ENCODE results near the gene PYCR2. TPM values are rescaled to one million over a fixed set of nuclear protein-coding genes. Genes with fewer than 3 reads are reported as not detected.
"Not testable (repeated sequence)": the region's sequence is repeated elsewhere in the genome, so short reads cannot be mapped to it uniquely, and the experiment has no call there.

PYCR2 gene
- total RNA-seq, 1 donor from 2014 or later = 97.0 TPM

DNA sequence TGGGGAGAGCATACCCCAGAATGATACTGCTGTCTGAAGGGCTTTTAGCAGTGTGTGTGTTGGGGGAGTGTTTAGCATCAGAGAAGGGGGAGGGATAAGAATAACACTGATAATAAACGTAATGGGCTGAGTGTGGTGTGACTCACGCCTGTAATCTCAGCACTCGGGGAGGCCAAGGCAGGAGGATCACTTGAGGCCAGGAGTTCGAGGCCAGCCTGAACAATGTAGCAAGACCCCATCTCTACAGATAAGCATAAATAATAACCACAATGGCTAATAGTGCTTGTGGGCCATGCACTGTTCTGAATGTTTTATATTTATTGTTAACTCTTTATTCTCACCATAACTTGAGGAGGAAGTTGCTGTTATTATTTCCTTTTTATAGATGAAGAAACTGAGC lies 19.5 kb upstream of the PYCR2 start:
- intact Hi-C loops (cut with micrococcal nuclease) = no loop called here

DNA sequence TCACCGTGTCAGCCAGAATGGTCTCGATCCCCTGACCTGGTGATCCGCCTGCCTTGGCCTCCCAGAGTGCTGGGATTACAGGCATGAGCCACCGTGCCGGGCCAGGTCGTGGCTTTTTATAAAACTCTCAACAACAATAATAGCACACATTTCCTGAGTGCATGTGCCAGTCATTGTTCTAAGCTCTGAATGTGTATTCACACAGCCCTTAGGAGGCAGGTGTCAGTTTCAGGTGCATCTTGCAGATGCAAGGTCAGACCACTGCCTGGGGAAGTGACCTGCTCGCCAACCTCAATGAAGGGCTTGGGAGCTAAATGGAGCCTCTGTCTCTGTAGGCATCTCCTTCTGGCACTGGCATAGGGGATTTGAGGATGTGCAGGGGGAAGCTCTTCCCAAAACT lies 18.5 kb upstream of the PYCR2 start:
- intact Hi-C loops (cut with micrococcal nuclease) = no loop called here

DNA sequence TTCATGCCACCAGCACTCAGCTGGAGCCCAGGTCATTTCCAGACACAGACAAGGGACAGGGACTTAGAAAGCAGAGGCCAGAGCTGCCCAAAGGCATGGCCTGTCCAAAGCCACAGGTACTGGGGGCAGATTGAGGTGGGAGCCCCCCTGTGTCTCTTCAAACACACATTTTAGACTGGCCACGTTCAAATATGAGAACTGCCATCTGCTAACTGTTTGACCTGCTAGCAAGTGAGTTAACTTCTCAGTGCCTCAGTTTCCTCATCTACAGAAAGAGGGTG lies 17.8 kb upstream of the PYCR2 start:
- intact Hi-C loops (cut with micrococcal nuclease) = no loop called here

DNA sequence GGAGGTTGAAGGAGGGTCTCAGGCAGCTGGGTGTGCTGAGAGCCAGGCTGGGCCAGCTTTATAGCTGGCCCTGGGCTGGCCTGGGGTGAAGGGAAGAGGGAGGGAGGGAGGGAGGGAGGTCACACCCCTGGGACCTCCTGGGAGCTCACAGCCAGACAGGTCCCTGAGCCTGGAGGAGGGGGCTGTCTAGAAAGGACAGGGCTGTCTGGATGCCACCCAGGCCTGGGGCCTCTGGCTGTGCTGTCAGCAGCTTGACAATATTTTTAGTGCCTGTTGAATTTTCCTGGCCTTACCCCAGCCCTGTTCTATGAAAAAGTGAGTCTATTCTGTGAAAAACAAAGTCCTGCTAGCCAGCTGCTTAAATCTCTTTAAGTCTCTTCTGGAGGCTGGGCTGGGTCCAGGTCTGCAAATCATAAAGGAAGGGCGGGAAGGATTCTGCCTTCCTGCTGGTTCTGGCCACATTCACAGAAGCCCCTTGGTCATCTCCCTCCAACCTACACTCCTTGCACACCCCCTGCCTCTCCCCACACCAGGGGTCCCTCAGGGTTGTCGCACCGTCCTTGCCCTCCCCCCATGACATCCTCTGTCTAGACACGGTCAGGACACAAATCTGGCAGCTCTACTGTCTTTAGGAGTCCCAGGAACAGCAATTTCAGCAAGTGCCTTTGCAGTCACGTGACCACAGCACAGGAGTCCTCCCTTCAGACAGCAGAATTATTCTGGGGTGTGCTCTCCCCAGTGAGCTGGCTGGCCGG lies 17.3 kb upstream of the PYCR2 start, which contains the start of gene LEFTY2:
LEFTY2 (minus strand) TSS at position 34 of the 755 bp plus-strand sequence. CDS start 80 bp downstream, outside the sequence.
- intact Hi-C loops (cut with micrococcal nuclease) = no loop called here

DNA sequence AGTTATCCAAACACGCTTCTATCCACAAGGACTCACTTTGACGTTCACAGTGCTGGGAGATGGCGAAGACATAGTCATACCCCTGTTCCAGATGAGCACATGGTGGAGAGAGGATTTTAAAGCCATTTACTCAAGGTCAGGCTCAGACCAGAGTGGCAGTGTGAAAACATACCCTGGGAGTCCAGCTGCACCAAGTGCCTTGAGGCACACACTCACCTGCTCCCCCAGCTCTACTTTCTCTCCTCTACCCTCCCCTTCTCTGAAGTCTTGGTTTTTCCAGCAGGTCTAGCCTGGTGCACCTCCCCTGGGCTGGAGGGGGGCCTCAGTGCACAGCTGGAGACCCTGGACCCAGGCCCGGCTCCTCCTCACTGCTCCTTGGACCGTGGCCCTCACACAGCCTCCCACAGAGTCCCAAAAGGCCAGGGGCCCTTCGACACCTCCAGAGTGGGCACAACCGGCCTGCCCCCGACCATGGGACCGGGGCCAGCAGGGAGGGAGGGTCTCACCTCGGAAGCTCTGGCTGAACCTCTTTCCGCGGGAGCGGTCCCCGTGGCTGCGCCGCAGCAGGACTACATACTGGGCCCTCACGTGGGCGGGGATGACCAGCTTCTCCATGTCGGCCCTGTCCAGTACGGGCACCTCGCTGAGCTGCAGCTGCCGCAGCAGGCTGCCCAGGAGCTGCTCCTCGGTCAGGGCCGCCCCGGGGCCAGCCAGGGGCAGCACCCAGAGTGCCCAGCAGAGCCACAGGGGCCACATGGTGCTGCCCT lies 16.5 kb upstream of the PYCR2 start:
- intact Hi-C loops (cut with micrococcal nuclease) = no loop called here

DNA sequence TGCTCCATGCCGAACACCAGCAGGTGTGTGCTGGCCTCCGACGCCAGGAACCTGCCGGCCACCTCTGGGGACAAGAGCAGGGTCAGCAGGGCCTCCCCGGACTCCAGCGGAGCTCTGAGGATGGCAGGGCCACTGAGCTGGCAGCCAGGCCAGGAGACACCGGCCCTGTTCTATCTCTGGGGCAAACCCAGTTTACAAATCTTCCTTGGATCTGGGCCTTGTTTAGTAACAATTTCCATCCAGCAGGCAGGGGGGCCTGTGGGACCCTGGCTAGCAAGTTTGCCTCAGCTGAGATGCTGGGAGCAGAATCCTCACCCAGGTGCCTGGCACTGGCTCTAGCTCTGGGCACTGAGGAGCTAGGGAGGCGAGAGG lies 15.9 kb upstream of the PYCR2 start:
- intact Hi-C loops (cut with micrococcal nuclease) = not testable (repeated sequence)

DNA sequence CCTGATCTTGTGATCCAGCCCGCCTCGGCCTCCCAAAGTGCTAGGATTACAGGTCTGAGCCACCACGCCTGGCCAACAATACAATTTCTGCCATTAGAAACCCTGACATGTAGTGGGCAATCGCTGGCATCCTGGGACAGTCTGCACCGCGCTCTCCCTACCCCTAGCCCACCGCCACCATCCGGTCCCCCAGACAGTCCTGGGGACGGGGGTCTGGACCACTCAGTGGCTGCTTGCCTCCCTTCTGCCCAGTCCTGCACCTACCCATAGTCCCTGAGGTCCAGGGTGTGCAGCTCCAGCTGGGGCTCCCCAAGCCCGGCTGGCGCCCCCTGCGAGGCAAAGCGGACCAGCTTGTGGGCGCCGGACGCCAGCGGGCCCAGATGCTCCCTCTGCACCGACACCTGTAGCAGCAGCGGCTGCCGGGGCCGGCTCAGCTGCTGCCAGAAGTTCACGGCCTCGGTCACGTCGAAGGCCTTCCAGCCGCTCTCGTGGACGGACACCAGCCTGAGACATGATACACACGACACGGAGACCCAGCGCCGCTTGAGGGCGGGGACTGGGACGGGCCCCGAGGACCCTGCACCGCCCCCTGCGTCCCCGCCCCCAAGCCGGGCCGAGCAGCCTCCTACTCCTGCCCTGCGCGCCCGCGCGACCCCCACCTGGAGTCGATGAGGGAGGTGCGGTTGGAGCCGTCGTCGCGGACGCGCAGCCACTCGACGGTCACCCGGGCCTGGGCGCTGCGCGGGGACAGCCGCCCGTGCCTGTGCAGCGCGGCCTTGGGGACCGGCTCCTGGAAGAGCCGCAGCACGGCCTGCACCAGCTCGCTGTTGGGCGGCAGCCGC lies 15.3 kb upstream of the PYCR2 start:
- intact Hi-C loops (cut with micrococcal nuclease) = not testable (repeated sequence)

DNA sequence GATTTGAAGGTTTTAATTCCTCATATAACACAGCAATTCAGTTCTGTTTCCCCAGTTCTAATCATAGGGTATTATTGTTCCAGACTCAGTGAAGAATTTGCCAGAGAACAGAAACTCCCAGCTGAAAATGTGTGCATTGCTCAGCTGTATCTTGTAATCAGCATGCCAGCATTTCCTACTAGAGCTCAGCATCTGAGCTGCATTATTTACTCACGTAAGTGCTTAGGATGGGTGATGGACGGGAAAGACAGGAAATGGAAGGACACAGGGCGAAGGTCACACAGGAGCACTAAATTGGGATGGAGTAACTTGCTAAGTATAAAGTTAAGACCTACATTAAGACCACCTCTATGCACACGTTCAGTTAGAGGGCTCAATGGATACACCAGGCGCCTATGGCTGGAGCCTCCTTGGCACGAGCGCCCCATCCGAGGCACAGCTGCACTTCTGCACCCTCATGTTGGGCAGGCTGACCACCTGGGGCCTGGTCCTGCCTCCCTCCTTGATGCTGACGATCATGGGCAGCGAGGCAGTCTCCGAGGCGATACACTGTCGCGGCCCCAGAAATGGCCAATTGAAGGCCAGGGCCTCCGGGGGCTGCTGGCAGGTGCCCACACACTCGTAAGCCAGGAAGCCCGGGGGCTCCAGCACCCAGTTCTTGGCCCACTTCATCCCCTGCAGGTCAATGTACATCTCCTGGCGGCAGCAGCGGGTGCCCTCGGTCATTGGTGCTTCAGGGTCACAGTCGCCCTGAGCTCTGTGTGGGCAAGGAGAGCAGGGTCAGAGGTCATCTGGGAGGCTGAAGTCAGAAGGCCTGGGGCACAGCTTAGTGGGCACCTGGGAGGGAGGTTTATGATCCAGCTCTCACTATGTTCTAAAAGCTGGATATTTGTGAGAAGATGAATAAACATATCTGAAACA lies 13.3 kb upstream of the PYCR2 start:
- intact Hi-C loops (cut with micrococcal nuclease) = no loop called here

DNA sequence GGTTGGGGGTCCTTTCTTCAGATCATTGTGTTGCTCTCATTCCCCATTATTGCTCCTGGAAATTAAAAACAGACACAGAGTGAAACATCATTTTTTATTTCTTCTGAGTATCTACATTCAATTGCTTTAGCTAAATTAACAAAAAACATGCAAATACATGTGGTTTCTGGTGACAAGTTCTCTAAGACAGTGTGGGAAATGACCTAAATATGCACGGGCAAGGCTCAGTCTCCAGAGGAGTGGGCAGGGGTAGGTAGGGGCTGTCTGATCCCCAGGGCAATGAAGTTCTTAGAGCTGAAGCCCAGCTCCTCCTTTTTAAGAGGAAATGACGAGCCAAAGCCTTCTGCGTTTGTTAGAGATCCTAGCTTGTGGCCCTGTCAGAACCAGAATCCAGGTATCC lies 12.5 kb upstream of the PYCR2 start:
- intact Hi-C loops (cut with micrococcal nuclease) = no loop called here

DNA sequence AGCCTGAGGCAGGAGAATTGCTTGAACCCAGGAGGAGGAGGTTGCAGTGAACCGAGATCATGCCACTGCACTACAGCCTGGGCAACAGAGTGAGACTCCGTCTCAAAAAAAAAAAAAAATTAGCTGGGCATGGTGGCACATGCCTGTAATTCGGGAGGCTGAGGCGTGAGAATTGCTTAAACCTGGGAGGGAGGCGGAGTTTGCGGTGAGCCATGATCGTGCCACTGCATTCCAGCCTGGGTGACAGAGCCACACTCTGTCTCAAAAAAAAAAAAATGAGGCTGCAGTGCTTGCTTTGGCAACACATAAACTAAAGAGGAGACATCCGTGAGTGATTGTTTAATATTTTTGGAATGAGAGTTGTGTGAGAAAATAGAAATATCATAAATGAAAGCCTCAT lies 12.0 kb upstream of the PYCR2 start:
- intact Hi-C loops (cut with micrococcal nuclease) = not testable (repeated sequence)

DNA sequence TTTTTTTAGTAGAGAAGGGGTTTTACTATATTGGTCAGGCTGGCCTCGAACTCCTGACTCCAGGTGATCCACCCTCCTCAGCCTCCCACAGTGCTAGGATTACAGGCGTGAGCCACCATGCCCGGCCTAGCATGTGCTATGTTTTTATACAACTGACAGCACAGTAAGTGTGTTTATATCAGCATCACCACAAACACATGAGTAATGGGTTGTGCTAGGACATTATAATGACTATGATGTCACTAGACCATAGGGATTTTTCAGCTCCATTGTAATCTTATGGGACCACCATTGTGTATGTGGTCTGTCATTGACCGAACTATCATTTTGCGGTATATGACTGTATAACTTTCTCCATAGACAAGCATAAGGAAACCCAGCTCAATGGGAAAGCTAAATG lies 10.7 kb upstream of the PYCR2 start:
- intact Hi-C loops (cut with micrococcal nuclease) = no loop called here

DNA sequence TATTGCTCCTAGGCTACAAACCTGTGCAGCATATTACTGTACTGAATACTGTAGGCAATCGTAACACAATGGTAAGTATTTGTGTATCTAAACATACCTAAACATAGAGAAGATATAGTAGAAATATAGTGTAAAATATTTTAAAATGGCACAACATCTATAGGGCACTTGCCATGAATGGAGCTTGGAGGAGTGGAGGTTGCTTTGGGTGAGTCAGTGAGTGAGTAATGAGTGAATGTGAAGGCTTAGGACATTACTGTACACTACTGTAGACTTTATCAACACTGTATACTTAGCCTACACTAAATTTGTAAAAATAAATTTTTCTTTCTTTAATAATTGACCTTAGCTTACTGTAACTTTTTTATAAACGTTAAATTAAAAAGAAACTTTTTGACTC lies 9.0 kb upstream of the PYCR2 start:
- intact Hi-C loops (cut with micrococcal nuclease) = no loop called here

DNA sequence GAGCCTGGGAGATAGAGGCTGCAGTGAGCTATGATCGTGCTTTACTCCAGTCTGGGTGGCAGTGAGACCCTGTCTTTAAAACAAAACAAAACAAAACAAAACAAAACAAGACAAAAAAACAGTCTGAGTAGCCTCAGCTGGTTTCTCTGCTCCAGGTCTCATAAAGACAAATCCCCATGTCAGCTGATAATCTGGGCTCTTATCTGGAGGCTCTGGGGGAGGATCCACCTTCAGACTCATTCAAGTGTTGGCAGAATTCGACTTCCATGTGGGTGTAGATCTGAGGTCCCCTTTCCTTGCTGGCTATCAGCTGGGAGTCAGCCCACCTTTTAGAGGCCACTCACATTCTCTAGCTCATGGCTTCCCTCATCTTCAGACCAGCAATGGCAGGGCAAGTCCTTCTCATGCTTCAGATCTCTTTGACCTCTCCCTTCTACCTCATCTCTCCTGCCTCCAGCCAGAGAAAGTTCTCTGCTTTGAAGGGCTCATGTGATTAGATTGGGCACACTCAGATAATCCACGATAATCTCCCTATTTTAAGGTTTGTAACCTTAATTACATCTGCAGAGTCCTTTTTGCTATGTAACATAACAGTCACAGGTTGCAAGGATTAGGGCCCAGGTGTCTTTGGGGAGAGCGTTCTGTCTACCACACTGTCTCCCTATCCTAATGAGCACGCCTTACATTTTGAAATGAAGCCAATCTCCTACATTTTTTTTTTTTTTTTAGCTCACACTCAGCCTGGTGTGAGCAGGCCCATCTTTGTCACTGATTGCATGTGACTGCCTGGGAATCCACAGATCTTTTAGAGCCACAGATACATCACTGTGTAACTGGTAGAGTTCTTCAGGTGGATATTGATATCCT lies 7.5 kb upstream of the PYCR2 start:
- intact Hi-C loops (cut with micrococcal nuclease) = no loop called here

DNA sequence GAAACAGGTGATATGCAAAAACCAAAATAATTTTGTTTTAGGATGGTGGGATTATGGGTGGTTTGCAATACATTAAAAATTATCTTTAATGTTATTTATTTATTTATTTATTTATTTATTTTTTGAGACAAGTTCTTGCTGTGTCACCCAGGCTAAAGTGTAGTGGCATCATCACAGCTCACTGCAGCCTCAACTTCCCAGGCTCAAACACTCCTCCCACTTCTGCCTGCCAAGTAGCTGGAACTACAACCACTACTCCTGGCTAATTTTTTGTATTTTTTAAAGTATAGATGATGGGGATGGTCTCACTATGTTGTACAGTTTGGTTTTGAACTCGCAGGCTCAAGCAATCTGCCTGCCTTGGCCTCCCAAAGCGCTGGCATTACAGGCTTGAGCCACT lies 6.5 kb upstream of the PYCR2 start:
- intact Hi-C loops (cut with micrococcal nuclease) = no loop called here

DNA sequence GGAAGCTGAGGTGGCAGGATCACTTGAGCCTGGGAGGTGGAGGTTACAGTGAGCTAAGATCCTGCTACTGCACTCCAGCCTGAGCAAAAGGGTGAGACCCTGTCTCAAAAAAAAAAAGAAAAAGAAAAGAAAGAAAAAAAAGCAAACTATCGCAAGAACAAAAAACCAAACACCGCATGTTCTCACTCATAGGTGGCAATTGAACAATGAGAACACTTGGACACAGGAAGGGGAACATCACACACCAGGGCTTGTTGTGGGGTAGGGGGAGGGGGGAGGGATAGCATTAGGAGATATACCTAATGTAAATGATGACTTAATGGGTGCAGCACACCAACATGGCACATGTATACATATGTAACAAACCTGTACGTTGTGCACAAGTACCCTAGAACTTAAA lies 5.4 kb upstream of the PYCR2 start:
- intact Hi-C loops (cut with micrococcal nuclease) = not testable (repeated sequence)

DNA sequence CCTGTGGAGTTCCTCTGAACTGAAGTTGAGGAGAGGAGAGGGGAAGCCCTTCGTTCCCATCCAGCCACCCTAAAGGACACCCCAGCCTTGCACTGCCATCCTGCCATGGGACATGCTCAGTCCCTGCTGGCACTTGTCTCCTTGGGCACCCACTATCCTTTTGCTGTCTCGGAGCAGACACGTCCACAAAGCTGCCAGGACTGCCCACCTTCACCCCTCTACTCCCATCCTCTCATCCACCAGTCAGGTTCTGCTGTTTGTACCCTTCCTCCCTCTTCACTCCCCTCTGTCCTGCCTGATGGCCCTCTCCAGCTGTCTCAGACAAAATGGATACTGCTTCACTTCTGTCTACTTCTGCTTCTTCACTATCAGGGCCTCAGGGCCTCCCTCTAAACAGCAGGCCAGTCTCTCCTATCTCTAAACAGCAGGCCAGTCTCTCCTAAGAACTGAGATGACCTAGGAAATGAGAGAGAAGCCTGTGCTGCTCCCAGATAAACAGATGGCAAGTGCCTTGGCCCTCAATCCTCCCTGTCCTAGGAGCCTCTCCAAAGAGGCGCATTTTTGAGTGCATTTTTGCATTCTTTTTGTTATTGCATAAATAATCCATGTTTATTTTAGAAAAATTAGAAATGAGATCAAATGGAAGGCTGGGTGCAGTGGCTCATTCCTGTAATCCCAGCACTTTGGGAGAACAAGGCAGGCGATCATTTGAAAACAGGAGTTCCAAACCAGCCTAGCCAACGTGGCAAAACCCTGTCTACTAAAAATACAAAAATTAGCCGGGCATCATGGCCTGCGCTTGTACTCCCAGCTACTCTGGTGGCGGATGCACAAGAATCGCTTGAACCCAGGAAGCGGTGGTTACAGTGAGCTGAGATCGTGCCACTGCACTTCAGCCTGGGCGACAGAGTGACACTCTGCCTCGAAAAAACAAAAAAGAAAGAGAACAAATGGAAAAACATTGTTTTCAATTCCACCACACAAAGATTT lies 4.4 kb upstream of the PYCR2 start:
- intact Hi-C loops (cut with micrococcal nuclease) = no loop called here

DNA sequence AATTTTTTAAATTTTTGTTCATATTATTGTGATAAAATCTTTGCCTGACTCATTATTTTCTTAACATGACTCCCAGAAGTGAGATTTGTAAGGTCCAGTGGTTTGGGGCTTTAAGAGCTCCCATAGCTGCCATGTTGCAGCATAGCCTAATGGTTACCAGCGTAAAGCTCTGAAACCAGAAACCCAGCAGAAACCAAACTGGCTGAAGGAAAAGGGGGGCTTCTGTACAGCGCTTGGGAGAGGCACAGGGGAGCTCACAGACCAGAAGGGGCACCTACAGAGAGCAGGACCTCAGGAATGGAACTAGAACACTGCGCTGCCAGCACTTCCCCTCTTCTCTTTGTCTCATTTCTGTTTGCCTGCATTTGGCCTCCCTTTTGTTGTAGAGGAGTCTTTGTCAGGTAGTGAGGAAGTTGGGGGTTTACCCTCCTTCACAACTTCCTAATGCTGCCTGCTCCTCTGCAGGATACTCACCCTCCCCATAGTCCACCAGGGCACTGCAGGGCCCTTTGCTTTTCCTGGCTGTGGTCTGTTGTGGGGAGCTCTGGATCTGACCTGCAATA lies 2.6 kb upstream of the PYCR2 start:
- intact Hi-C loops (cut with micrococcal nuclease) = no loop called here

DNA sequence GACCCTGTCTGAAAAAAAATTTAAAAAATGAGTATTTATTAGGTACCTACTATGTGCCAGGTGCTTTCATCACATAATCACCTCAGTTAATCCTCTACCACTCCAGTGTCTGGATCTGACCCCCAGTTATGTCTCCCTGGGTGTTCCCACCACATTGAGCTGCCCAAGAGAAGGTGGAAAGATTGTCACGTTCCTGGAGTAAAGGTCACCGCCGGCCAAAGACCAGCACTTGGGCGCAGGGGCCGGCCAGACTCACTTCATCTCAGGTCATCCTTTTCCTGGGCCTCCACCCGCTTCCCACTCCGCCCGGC lies 714 bp downstream of the PYCR2 start:
- intact Hi-C loops (cut with micrococcal nuclease) = loop anchor here (5.0 kb wide), 1 partner anchor 496 kb away; the partner anchor contains the start of gene LBR
